ENCODE measurements around the gene TP53I13.
"Not testable (repeated sequence)": the region's sequence is repeated elsewhere in the genome, so short reads cannot be mapped to it uniquely, and the experiment has no call there.

TP53I13 gene

GRCh38 chr17:29568331-29569244 is at the start of gene TP53I13:
Gene TP53I13 (plus strand): TSS chr17:29568701. CDS start chr17:29568759, 58 bp downstream.
- DNase-seq (ENCODE audit: low read depth in 3 of 3), result peak; percentile 72 to 84 (median 79)

GRCh38 chr17:29524692-29525091 is 43.8 kb upstream of the TP53I13 start:
- DNase-seq (ENCODE audit: low read depth in 3 of 3), result no peak

GRCh38 chr17:29526322-29526721 is 42.2 kb upstream of the TP53I13 start:
- DNase-seq (ENCODE audit: low read depth in 3 of 3), result no peak

GRCh38 chr17:29533976-29534375 is 34.5 kb upstream of the TP53I13 start:
- no peak for DNase-seq (ENCODE audit: low read depth in 3 of 3)

- no peak for DNase-seq (ENCODE audit: low read depth in 3 of 3)
Measured at GRCh38 chr17:29544066-29544465, 24.4 kb upstream of the TP53I13 start.

- DNase-seq (ENCODE audit: low read depth in 3 of 3), result no peak
Measured at GRCh38 chr17:29546085-29546484, 22.4 kb upstream of the TP53I13 start.

- no peak for DNase-seq (ENCODE audit: low read depth in 3 of 3)
Measured at GRCh38 chr17:29546830-29547229, 21.7 kb upstream of the TP53I13 start.

GRCh38 chr17:29549177-29549923 is 19.2 kb upstream of the TP53I13 start:
- no peak for DNase-seq (ENCODE audit: low read depth in 3 of 3)

- DNase-seq (ENCODE audit: low read depth in 3 of 3), result no peak
Measured at GRCh38 chr17:29555840-29556239, 12.7 kb upstream of the TP53I13 start.

- no peak for DNase-seq (ENCODE audit: low read depth in 3 of 3)
Measured at GRCh38 chr17:29557085-29557738, 11.3 kb upstream of the TP53I13 start.

- DNase-seq (ENCODE audit: low read depth in 3 of 3), result no peak
Measured at GRCh38 chr17:29557739-29558116, 10.8 kb upstream of the TP53I13 start.

- not testable (repeated sequence) for DNase-seq (ENCODE audit: low read depth in 3 of 3)
Measured at GRCh38 chr17:29558139-29558538, 10.4 kb upstream of the TP53I13 start.

GRCh38 chr17:29559640-29560039 is 8.9 kb upstream of the TP53I13 start:
- no peak for DNase-seq (ENCODE audit: low read depth in 3 of 3)

- DNase-seq (ENCODE audit: low read depth in 3 of 3), result no peak
Measured at GRCh38 chr17:29560316-29560715, 8.2 kb upstream of the TP53I13 start.

GRCh38 chr17:29561554-29562517 is 6.7 kb upstream of the TP53I13 start:
- no peak for DNase-seq (ENCODE audit: low read depth in 3 of 3)

- DNase-seq (ENCODE audit: low read depth in 3 of 3), result no peak
Measured at GRCh38 chr17:29562615-29563014, 5.9 kb upstream of the TP53I13 start.

- DNase-seq (ENCODE audit: low read depth in 3 of 3), result no peak
Measured at GRCh38 chr17:29563816-29564215, 4.7 kb upstream of the TP53I13 start.

GRCh38 chr17:29565643-29566472 is 2.6 kb upstream of the TP53I13 start:
- peak in 1 of 3 donors; percentile 36 for DNase-seq (ENCODE audit: low read depth in 3 of 3)

- peak in 2 of 3 donors; percentile 34 to 51 for DNase-seq (ENCODE audit: low read depth in 3 of 3)
Measured at GRCh38 chr17:29566473-29567303, 1.8 kb upstream of the TP53I13 start, which contains the start of gene ABHD15. Gene ABHD15 (minus strand): TSS chr17:29567037. CDS start chr17:29566966, 71 bp downstream.
